HEK293 (cell line): ENCODE results near the gene TMTC1.

Experiments
- CTCF ChIA-PET: fragments of 350-600 bp; formaldehyde crosslinking; extraction: SDS; loops from one replicate; lab custom pipeline; 2021; ENCODE audit warnings: antibody characterized with exemption; lab: Yijun Ruan, JAX
- POLR2A ChIA-PET: fragments of 300-600 bp; formaldehyde crosslinking; extraction: SDS; loops from one replicate; lab custom pipeline; 2020; ENCODE audit warnings: antibody characterized with exemption, inconsistent platforms; lab: Yijun Ruan, JAX
- H3K27ac ChIP-seq: fragments of 200-500 bp; sonication (Bioruptor generic); 2 replicates; pipeline ENCODE4 v1.5.1; 2014; ENCODE audit warnings: low read depth, low read length, control low read depth, inconsistent platforms; ENCODE audit errors: extremely low read depth
- H3K36me3 ChIP-seq, 2 experiments: fragments of 200-500 bp in 1 of 2; sonication (Bioruptor generic) in 1 of 2; 1 replicate in 1 of 2; 2 replicates in 1 of 2; pipeline ENCODE4 v1.5.1; 2014 to 2017; ENCODE audit warnings: inconsistent platforms in 2 of 2, low read length in 2 of 2; ENCODE audit not compliant: control insufficient read depth in 2 of 2, insufficient read depth in 1 of 2
- H3K4me1 ChIP-seq: fragments of 200-500 bp; sonication (Bioruptor generic); 2 replicates; pipeline ENCODE4 v1.5.1; 2014; ENCODE audit warnings: mild to moderate bottlenecking, low read length, inconsistent platforms; ENCODE audit not compliant: control insufficient read depth, insufficient read depth
- H3K4me3 ChIP-seq: 2 replicates; pipeline ENCODE4 v1.5.1; 2011; ENCODE audit warnings: low read depth, mild to moderate bottlenecking, control low read depth, low read length, moderate library complexity
- H3K9me3 ChIP-seq: fragments of 200-500 bp; sonication (Bioruptor generic); 2 replicates; pipeline ENCODE4 v1.5.1; 2014; ENCODE audit warnings: low read depth, low read length, inconsistent platforms; ENCODE audit not compliant: control insufficient read depth, insufficient read depth
- BCL6B ChIP-seq: fragments of 450-650 bp; formaldehyde crosslinking; IDR thresholded peaks from 2 replicates; pipeline ENCODE4 v1.5.1; 2017; ENCODE audit warnings: missing biosample characterization, missing genetic modification characterization
- CTCF ChIP-seq: fragments of 450-650 bp; formaldehyde crosslinking; IDR thresholded peaks from 2 replicates; pipeline ENCODE4 v1.5.1; 2016; ENCODE audit warnings: missing biosample characterization, missing genetic modification characterization
- HOXA7 ChIP-seq: sonication (generic); formaldehyde crosslinking; IDR thresholded peaks from 2 replicates; pipeline ENCODE4 v1.8.1; 2022; ENCODE audit warnings: missing genetic modification reagents, borderline replicate concordance
- HOXD13 ChIP-seq: sonication (generic); formaldehyde crosslinking; IDR thresholded peaks from 2 replicates; pipeline ENCODE4 v1.8.0; 2022; ENCODE audit warnings: missing genetic modification reagents, borderline replicate concordance
- MEIS1 ChIP-seq: sonication (generic); formaldehyde crosslinking; IDR thresholded peaks from 2 replicates; pipeline ENCODE4 v1.8.1; 2022; ENCODE audit warnings: missing genetic modification reagents, mild to moderate bottlenecking, borderline replicate concordance
- MZF1 ChIP-seq: fragments of 450-650 bp; formaldehyde crosslinking; IDR thresholded peaks from 2 replicates; pipeline ENCODE4 v1.5.1; 2017; ENCODE audit warnings: missing biosample characterization, missing genetic modification characterization, borderline replicate concordance
- SALL2 ChIP-seq: fragments of 450-650 bp; formaldehyde crosslinking; IDR thresholded peaks from 2 replicates; pipeline ENCODE4 v1.5.0; 2017; ENCODE audit warnings: missing biosample characterization, mild to moderate bottlenecking, missing genetic modification characterization, borderline replicate concordance
- SCRT1 ChIP-seq: fragments of 450-650 bp; formaldehyde crosslinking; IDR thresholded peaks from 2 replicates; pipeline ENCODE4 v1.5.1; 2016; ENCODE audit warnings: missing biosample characterization, missing genetic modification characterization, borderline replicate concordance
- TRIM28 ChIP-seq: IDR thresholded peaks from 2 replicates; pipeline ENCODE4 v1.6.1; 2011; ENCODE audit warnings: low read length, control low read depth, borderline replicate concordance
- ZNF138 ChIP-seq: fragments of 450-650 bp; formaldehyde crosslinking; IDR thresholded peaks from 2 replicates; pipeline ENCODE4 v1.5.1; 2016; ENCODE audit warnings: missing biosample characterization, missing genetic modification characterization, borderline replicate concordance
- ZNF214 ChIP-seq: fragments of 450-650 bp; formaldehyde crosslinking; IDR thresholded peaks from 2 replicates; pipeline ENCODE4 v1.5.1; 2017; ENCODE audit warnings: missing biosample characterization, mild to moderate bottlenecking, missing genetic modification characterization, borderline replicate concordance
- ZNF274 ChIP-seq, 2 experiments: fragments of 200-500 bp in 1 of 2; fragments of 450-650 bp in 1 of 2; sonication (Bioruptor generic) in 1 of 2; formaldehyde crosslinking in 1 of 2; IDR thresholded peaks; 2 replicates each; pipeline versions ENCODE4 v1.5.1 to v1.6.1; 2014 to 2016; ENCODE audit warnings: borderline replicate concordance in 1 of 2, inconsistent platforms in 1 of 2, low read length in 1 of 2, missing biosample characterization in 1 of 2, missing genetic modification characterization in 1 of 2
- ZNF335 ChIP-seq: fragments of 450-650 bp; formaldehyde crosslinking; conservative IDR thresholded peaks from 2 replicates; pipeline ENCODE4 v1.5.1; 2016; ENCODE audit warnings: missing biosample characterization, missing genetic modification characterization
- ZNF530 ChIP-seq: fragments of 450-650 bp; formaldehyde crosslinking; IDR thresholded peaks from 2 replicates; pipeline ENCODE4 v1.5.1; 2016; ENCODE audit warnings: low read depth, missing biosample characterization, missing genetic modification characterization
- ZNF555 ChIP-seq: fragments of 450-650 bp; formaldehyde crosslinking; conservative IDR thresholded peaks from 2 replicates; pipeline ENCODE4 v1.5.1; 2017; ENCODE audit warnings: missing biosample characterization, mild to moderate bottlenecking, missing genetic modification characterization, inconsistent platforms
- ZNF585B ChIP-seq: fragments of 450-650 bp; formaldehyde crosslinking; IDR thresholded peaks from 2 replicates; pipeline ENCODE4 v1.5.1; 2016; ENCODE audit warnings: missing biosample characterization, missing genetic modification characterization
- ZNF645 ChIP-seq: fragments of 450-650 bp; formaldehyde crosslinking; IDR thresholded peaks from 2 replicates; pipeline ENCODE4; 2016; ENCODE audit warnings: missing biosample characterization, missing genetic modification characterization
- TF ChIP-seq, protein P1 (sequence below): fragments of 450-650 bp; formaldehyde crosslinking; IDR thresholded peaks from 2 replicates; pipeline ENCODE4 v1.5.1; 2016; ENCODE audit warnings: missing biosample characterization, missing genetic modification characterization
- TF ChIP-seq, protein P2 (sequence below): fragments of 450-650 bp; formaldehyde crosslinking; IDR thresholded peaks from 2 replicates; pipeline ENCODE4 v1.5.1; 2016; ENCODE audit warnings: missing biosample characterization, missing genetic modification characterization, borderline replicate concordance
- TF ChIP-seq, protein P3 (sequence below): fragments of 450-650 bp; formaldehyde crosslinking; IDR thresholded peaks from 2 replicates; pipeline ENCODE4 v1.5.1; 2016; ENCODE audit warnings: missing biosample characterization, missing genetic modification characterization
- TF ChIP-seq, protein P4 (sequence below): fragments of 450-650 bp; formaldehyde crosslinking; IDR thresholded peaks from 2 replicates; pipeline ENCODE4 v1.5.1; 2016; ENCODE audit warnings: missing biosample characterization, missing genetic modification characterization

TMTC1 gene

GRCh38 chr12:29656762-29657538 is 126.8 kb downstream of the TMTC1 start:
- ChIA-PET CTCF (no interaction called here), POLR2A (no interaction called here)
- Histone ChIP-seq H3K27ac (no peak overlapping the region), H3K9me3 (no peaks in the 10 kb centered on the region), H3K36me3 (no peaks in the 10 kb centered on the region), H3K4me3 (no peak overlapping the region), H3K4me1 (no peaks in the 10 kb centered on the region)
- no peak for TF ChIP-seq ZNF585B (tag by site-specific recombination)
- no peak for TF ChIP-seq ZNF214
- TF ChIP-seq ZNF335 (tag by site-specific recombination) = no peak
- TF ChIP-seq CTCF = no peak
- no peak for TF ChIP-seq HOXD13 (CRISPR knock-in tag)
- TF ChIP-seq ZNF530 (tag by site-specific recombination) = no peak
- TF ChIP-seq TRIM28 = no peak
- no peak for TF ChIP-seq ZNF138 (tag by site-specific recombination)
- TF ChIP-seq, protein P1, sequence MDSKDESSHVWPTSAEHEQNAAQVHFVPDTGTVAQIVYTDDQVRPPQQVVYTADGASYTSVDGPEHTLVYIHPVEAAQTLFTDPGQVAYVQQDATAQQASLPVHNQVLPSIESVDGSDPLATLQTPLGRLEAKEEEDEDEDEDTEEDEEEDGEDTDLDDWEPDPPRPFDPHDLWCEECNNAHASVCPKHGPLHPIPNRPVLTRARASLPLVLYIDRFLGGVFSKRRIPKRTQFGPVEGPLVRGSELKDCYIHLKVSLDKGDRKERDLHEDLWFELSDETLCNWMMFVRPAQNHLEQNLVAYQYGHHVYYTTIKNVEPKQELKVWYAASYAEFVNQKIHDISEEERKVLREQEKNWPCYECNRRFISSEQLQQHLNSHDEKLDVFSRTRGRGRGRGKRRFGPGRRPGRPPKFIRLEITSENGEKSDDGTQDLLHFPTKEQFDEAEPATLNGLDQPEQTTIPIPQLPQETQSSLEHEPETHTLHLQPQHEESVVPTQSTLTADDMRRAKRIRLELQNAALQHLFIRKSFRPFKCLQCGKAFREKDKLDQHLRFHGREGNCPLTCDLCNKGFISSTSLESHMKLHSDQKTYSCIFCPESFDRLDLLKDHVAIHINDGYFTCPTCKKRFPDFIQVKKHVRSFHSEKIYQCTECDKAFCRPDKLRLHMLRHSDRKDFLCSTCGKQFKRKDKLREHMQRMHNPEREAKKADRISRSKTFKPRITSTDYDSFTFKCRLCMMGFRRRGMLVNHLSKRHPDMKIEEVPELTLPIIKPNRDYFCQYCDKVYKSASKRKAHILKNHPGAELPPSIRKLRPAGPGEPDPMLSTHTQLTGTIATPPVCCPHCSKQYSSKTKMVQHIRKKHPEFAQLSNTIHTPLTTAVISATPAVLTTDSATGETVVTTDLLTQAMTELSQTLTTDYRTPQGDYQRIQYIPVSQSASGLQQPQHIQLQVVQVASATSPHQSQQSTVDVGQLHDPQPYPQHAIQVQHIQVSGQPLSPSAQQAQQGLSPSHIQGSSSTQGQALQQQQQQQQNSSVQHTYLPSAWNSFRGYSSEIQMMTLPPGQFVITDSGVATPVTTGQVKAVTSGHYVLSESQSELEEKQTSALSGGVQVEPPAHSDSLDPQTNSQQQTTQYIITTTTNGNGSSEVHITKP = no peak
- TF ChIP-seq ZNF274 (IDR thresholded peaks at IDR 0.05; ENCODE audit: low read length) = no peak
- no peak for TF ChIP-seq ZNF274 (tag by site-specific recombination; IDR thresholded peaks at IDR 0.05; ENCODE audit: borderline replicate concordance)
- no peak for TF ChIP-seq SALL2 (tag by site-specific recombination)
- TF ChIP-seq ZNF645 = no peak

GRCh38 chr12:29655861-29656260 is 127.9 kb downstream of the TMTC1 start:
- CTCF ChIA-PET = no interaction called here
- H3K27ac ChIP-seq = no peak overlapping the region
- no peaks in the 10 kb centered on the region for H3K9me3 ChIP-seq
- no peaks in the 10 kb centered on the region for H3K36me3 ChIP-seq
- no peaks in the 10 kb centered on the region for H3K4me1 ChIP-seq
- POLR2A ChIA-PET = no interaction called here
- H3K4me3 ChIP-seq = no peak overlapping the region
- TF ChIP-seq, protein P2, sequence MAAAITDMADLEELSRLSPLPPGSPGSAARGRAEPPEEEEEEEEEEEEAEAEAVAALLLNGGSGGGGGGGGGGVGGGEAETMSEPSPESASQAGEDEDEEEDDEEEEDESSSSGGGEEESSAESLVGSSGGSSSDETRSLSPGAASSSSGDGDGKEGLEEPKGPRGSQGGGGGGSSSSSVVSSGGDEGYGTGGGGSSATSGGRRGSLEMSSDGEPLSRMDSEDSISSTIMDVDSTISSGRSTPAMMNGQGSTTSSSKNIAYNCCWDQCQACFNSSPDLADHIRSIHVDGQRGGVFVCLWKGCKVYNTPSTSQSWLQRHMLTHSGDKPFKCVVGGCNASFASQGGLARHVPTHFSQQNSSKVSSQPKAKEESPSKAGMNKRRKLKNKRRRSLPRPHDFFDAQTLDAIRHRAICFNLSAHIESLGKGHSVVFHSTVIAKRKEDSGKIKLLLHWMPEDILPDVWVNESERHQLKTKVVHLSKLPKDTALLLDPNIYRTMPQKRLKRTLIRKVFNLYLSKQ (tag by site-specific recombination) = no peak
- TF ChIP-seq MEIS1 (CRISPR knock-in tag) (no peak), SCRT1 (tag by site-specific recombination) (no peak), MZF1 (tag by site-specific recombination) (no peak), HOXA7 (CRISPR knock-in tag) (no peak), HOXD13 (CRISPR knock-in tag) (no peak), ZNF555 (no peak), BCL6B (tag by site-specific recombination) (no peak), ZNF585B (tag by site-specific recombination) (no peak)
- TF ChIP-seq, protein P3, sequence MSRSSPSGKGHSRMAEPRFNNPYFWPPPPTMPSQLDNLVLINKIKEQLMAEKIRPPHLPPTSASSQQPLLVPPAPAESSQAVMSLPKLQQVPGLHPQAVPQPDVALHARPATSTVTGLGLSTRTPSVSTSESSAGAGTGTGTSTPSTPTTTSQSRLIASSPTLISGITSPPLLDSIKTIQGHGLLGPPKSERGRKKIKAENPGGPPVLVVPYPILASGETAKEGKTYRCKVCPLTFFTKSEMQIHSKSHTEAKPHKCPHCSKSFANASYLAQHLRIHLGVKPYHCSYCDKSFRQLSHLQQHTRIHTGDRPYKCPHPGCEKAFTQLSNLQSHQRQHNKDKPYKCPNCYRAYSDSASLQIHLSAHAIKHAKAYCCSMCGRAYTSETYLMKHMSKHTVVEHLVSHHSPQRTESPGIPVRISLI (tag by site-specific recombination) = no peak
- TF ChIP-seq, protein P4, sequence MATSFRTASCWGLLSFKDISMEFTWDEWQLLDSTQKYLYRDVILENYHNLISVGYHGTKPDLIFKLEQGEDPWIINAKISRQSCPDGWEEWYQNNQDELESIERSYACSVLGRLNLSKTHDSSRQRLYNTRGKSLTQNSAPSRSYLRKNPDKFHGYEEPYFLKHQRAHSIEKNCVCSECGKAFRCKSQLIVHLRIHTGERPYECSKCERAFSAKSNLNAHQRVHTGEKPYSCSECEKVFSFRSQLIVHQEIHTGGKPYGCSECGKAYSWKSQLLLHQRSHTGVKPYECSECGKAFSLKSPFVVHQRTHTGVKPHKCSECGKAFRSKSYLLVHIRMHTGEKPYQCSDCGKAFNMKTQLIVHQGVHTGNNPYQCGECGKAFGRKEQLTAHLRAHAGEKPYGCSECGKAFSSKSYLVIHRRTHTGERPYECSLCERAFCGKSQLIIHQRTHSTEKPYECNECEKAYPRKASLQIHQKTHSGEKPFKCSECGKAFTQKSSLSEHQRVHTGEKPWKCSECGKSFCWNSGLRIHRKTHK (tag by site-specific recombination) = no peak
